Right hindlimb (tissue), 1 donor: Measurements from ENCODE around the gene TM7SF2.

Experiments
- DNase-seq: peaks from one replicate; pipeline ENCODE4 v3.0.0-alpha.2; 2018

The TM7SF2 gene

GRCh38 chr11:65111744-65112545 is at the start of gene TM7SF2:
TSS of gene TM7SF2 (plus strand) at chr11:65111872. CDS start at chr11:65112016, 144 bp downstream.
- peak; percentile 92 for DNase-seq

DNA sequence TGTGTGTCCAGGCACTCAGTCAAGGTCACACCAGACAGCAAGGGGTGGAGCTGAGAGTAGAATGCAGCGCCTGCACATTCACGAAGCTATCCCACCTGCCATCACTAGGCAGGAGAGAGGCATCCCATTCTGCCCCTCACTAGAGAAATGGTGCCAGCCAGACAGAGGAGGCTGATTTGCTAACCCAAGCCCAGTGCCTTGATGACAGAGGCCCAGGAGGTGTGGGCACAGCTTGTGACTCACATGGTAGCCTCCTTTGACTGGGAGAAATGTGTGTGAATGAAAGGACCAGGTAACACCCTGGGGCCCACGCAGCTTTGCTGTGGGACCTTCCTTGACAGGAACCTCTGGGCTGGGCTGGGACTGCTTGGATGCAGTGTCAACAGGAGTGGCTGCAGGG is 48.1 kb upstream of the TM7SF2 start:
- DNase-seq: no peak

DNA sequence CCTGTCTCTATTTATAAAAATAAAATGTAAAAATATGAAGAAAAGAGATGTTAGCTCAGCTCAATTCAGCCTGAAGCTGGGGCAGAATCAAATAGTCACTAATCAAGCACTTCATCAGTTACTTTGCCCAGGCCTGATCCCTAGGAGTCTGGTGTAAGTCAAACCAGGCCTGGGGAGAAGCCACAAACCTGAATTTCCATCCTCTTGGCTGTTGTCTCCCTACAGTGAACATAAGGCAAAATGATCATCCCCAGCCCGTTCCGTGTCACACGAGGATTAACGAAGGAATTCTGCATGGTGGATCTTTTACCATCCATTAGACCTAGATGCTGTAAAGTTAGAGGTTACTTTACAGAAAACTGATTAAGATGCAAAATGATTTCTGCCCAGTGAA is 46.8 kb upstream of the TM7SF2 start:
- no peak for DNase-seq

- no peak for DNase-seq
Measured at GRCh38 chr11:65065851-65066250, 45.8 kb upstream of the TM7SF2 start.

GRCh38 chr11:65066315-65066714 is 45.4 kb upstream of the TM7SF2 start:
- DNase-seq: no peak

GRCh38 chr11:65066805-65067291 is 44.8 kb upstream of the TM7SF2 start:
- no peak for DNase-seq

DNA sequence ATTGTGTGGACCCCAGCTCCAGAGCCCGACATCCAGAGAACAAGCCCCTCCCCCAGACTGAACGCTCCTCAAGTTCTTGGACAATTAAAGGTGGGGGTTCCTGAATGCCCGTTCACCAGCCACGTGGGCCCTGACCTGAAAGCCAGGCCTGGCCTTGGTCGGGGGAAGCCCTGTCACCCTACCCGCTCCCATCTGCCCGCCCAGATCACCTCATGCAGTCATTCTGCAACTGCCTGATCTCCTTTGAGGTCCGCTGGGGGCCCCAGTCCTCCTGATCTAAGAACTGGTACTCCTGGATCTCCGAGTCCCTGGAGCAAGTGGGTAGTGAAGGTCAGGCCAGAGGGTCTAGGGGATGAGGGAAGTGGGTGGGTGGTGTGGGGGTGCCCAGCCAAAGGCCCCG is 44.2 kb upstream of the TM7SF2 start:
- DNase-seq: no peak

GRCh38 chr11:65069217-65069616 is 42.5 kb upstream of the TM7SF2 start:
- DNase-seq: no peak

GRCh38 chr11:65071907-65072630 is 39.6 kb upstream of the TM7SF2 start:
- DNase-seq: no peak

- no peak for DNase-seq
Measured at GRCh38 chr11:65072631-65072966, 39.1 kb upstream of the TM7SF2 start.

- DNase-seq: no peak
Measured at GRCh38 chr11:65077451-65077850, 34.2 kb upstream of the TM7SF2 start.

DNA sequence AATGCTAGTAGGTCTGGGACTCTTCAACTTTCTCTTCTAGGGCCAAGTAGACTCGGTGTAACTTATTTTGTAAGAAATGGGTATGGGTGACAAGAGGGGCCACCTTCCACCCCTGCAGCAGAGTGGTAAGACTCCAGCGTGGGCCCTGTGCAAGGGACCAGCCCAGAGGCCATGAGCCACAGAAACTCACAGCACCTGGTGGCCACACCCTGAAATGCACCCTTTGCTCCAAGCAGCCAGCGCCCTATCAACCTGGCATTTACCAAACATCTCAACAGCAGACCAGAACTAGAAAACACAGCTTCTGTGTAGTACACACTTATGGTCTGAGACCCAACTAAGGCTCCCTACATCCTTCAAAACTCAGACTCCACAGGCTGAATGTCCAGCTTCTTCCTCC is 33.5 kb upstream of the TM7SF2 start:
- DNase-seq: no peak

- no peak for DNase-seq
Measured at GRCh38 chr11:65078786-65079342, 32.8 kb upstream of the TM7SF2 start.

- DNase-seq: no peak
Measured at GRCh38 chr11:65083134-65083833, 28.4 kb upstream of the TM7SF2 start.

GRCh38 chr11:65083834-65084597 is 27.7 kb upstream of the TM7SF2 start, which contains the start of the genes CDCA5 and ZFPL1:
TSS of gene CDCA5 (minus strand) at chr11:65084040. CDS start at chr11:65083978, 62 bp downstream.
TSS of gene ZFPL1 (plus strand) at chr11:65084222. CDS start at chr11:65084699, 477 bp downstream.
- peak; percentile 97 for DNase-seq

GRCh38 chr11:65084598-65085375 is 26.9 kb upstream of the TM7SF2 start:
- no peak for DNase-seq

- DNase-seq: no peak
Measured at GRCh38 chr11:65085446-65085845, 26.2 kb upstream of the TM7SF2 start.

GRCh38 chr11:65086809-65087208 is 24.9 kb upstream of the TM7SF2 start:
- DNase-seq: no peak

DNA sequence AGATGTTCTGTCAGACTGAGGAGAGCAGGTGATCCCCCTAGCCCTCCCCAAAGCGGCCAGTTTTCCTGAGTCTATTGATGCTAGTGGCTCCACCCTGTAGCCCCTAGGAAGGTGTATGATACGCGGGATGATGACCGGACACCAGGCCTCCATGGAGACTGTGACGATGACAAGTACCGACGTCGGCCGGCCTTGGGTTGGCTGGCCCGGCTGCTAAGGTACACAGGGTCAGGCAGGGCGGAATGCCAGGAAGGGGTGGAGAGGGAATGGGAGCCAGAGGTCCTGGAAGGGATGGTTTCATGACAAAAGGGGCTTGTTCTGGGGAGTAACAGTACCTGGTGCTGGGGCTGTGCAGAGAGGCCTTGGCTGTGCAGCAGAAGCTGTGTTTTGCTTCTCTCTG is 24.5 kb upstream of the TM7SF2 start:
- no peak for DNase-seq

DNA sequence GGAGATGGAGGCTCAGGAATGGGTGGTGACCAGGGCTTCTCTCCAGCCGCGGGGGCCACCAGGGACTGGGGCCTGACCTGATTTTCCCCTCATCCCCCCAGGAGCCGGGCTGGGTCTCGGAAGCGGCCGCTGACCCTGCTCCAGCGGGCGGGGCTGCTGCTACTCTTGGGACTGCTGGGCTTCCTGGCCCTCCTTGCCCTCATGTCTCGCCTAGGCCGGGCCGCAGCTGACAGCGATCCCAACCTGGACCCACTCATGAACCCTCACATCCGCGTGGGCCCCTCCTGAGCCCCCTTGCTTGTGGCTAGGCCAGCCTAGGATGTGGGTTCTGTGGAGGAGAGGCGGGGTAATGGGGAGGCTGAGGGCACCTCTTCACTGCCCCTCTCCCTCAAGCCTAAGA is 23.8 kb upstream of the TM7SF2 start:
- no peak for DNase-seq

- no peak for DNase-seq
Measured at GRCh38 chr11:65089621-65090020, 22.1 kb upstream of the TM7SF2 start.
